ENCODE measurements around the gene GRIK4. TPM values are rescaled to one million over a fixed set of nuclear protein-coding genes. Genes with fewer than 3 reads are reported as not detected.

The GRIK4 gene
- total and polyA plus RNA-seq, 9 of the 15 experiments (the other 6 are each of a cell fraction or from before 2014, with no cell fraction given): not detected

DNA sequence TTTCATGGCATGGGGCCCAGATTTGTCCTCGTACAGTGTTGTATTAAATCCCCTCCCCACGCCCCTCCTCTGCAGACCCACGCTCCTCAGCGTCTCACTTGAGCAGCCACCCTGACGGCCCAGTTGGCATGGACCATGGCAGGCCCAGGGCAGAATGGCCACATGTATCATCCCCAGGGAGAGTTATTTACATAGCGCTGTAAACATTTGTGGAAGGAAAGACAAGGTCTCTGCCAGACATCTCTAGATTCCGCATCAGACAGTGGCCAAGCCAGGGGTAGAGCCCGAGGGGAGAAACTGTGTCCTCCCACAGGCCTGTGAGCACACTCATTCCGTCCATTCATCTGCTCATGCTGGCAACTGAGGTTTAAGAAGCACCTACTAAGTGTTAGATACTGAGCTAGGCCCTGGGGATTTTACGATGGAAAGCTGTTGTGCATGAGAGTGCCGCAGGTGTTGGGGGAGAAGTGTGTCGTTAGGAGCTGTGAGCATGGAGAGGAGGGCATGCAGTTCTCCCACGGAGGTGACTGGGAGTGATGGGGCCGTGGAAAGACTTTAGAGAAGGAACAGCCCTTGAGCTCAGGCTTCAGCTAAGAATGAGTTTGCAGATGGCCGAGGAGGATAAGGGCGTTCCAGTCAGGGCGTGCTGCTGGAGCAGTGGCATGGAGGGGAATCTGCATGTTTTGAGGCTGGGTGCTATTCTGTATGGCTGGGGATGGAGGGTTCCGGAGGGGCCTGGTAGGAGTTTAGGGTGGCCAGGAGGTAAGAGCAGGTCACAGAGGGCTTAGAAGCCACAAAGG, 94.9 kb downstream of the GRIK4 start:
- 2% methylated on average over 18 of the region's 18 CpGs for WGBS (ENCODE audit: insufficient coverage, low coverage, missing lambda C conversion rate)
- H3K27me3 ChIP-seq (ENCODE audit: control insufficient read depth in 2 of 2, insufficient read depth in 2 of 2, low read length in 2 of 2): peaks cover 16 to 40% of the 10 kb centered on the region in 2 experiments; a peak in 4 of 5 replicates
- no peaks in the 10 kb centered on the region for H3K36me3 ChIP-seq (ENCODE audit: control insufficient read depth, insufficient read depth, low read length)
- H4K20me1 ChIP-seq (replicated peaks; ENCODE audit: control insufficient read depth, insufficient read depth, low read length): peaks cover 10% of the 10 kb centered on the region; the same call in 1 of the 2 replicates
- in situ Hi-C loops (cut with MboI) (no loop called here), intact Hi-C loops (cut with micrococcal nuclease) (no loop called here)
- no peaks in the 10 kb centered on the region for H3K9me3 ChIP-seq (replicated peaks; ENCODE audit: control insufficient read depth, insufficient read depth, low read depth, low read length)
- POLR2A ChIA-PET: no interaction called here
- BruUV-seq (replicated peaks): no TSS peak
- DNase-seq (ENCODE audit: extremely low read depth in 1 of 4, low spot score in 3 of 4) (peak in 1 of 4 experiments; percentile 11), FAIRE-seq (no peak), ATAC-seq (peak; percentile 65)
- H3K4me2 ChIP-seq (ENCODE audit: insufficient read depth, low read length): no peak overlapping the region
- H3K27ac ChIP-seq (ENCODE audit: extremely low read depth, low read depth, low read length): no peak overlapping the region
- H2AFZ ChIP-seq (ENCODE audit: low read depth, low read length): no peak overlapping the region
- H3K9ac ChIP-seq (ENCODE audit: insufficient read depth in 1 of 2, low read depth in 2 of 2, low read length in 2 of 2): no peak overlapping the region
- no peaks in the 10 kb centered on the region for H3K79me2 ChIP-seq (ENCODE audit: control insufficient read depth, insufficient read depth, low read length)
- TF ChIP-seq MAFG (tag; conservative IDR thresholded peaks at IDR 0.05) (peak; percentile 59), ZKSCAN1 (IDR thresholded peaks at IDR 0.05; ENCODE audit: low read depth, low read length) (peak; percentile 51; the same call in 1 of the 2 replicates), NFE2 (IDR thresholded peaks at IDR 0.05; ENCODE audit: low read depth) (peak; percentile 25; the same call in 1 of the 2 replicates)
- TF ChIP-seq, protein P1, sequence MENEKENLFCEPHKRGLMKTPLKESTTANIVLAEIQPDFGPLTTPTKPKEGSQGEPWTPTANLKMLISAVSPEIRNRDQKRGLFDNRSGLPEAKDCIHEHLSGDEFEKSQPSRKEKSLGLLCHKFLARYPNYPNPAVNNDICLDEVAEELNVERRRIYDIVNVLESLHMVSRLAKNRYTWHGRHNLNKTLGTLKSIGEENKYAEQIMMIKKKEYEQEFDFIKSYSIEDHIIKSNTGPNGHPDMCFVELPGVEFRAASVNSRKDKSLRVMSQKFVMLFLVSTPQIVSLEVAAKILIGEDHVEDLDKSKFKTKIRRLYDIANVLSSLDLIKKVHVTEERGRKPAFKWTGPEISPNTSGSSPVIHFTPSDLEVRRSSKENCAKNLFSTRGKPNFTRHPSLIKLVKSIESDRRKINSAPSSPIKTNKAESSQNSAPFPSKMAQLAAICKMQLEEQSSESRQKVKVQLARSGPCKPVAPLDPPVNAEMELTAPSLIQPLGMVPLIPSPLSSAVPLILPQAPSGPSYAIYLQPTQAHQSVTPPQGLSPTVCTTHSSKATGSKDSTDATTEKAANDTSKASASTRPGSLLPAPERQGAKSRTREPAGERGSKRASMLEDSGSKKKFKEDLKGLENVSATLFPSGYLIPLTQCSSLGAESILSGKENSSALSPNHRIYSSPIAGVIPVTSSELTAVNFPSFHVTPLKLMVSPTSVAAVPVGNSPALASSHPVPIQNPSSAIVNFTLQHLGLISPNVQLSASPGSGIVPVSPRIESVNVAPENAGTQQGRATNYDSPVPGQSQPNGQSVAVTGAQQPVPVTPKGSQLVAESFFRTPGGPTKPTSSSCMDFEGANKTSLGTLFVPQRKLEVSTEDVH (IDR thresholded peaks at IDR 0.05; ENCODE audit: low read depth, partially characterized antibody): no peak
- H3K4me1 ChIP-seq (replicated peaks in 1 of 2; ENCODE audit: control insufficient read depth in 2 of 2, insufficient read depth in 2 of 2, low read length in 2 of 2): no peaks in the 10 kb centered on the region
- H3K4me3 ChIP-seq: no peak overlapping the region
- no peaks in the 10 kb centered on the region for H3K9me1 ChIP-seq (ENCODE audit: control insufficient read depth, insufficient read depth, low read length)
- CTCF ChIA-PET (ENCODE audit: low intra/inter-chr PET ratio): no interaction called here

Measured in K562 (cell line).